Endothelial cell of umbilical vein (primary cell): ENCODE measurements around the gene JAZF1. TPM values are rescaled to one million over a fixed set of nuclear protein-coding genes. Genes with fewer than 3 reads are reported as not detected.

Experiments
- BruUV-seq: library from RNA; stranded (reverse); fragments of 400-500 nt; replicated peaks from 2 replicates; lab custom pipeline; 2021; lab: Mats Ljungman, UMichigan
- CTCF ChIA-PET: fragments of 300-600, 350-600 bp; sonication (Branson Sonifier 250); formaldehyde crosslinking; loops from one replicate; lab custom pipeline; 2021; ENCODE audit warnings: antibody characterized with exemption, inconsistent platforms; lab: Charles Lee
- POLR2A ChIA-PET: fragments of 300-600, 350-600 bp; sonication (Branson Sonifier 250); formaldehyde crosslinking; loops from one replicate; lab custom pipeline; 2021; ENCODE audit warnings: antibody characterized with exemption, inconsistent platforms; lab: Charles Lee
- DNase-seq: peaks from one replicate; pipeline ENCODE4 v3.0.0-alpha.2; 2011; ENCODE audit warnings: low read depth, low spot score
- FAIRE-seq: peaks from 2 replicates; lab custom pipeline; 2011; peaks lifted over from hg19 to GRCh38; lab: Jason Lieb, UNC
- H2AFZ ChIP-seq: 2 replicates; pipeline ENCODE4 v1.6.0; 2012; ENCODE audit warnings: low read depth, low read length, control low read depth, inconsistent platforms
- H3K27ac ChIP-seq: 2 replicates; pipeline ENCODE4 v1.5.1; 2011; ENCODE audit warnings: low read depth, mild to moderate bottlenecking, control low read depth, low read length, moderate library complexity; ENCODE audit not compliant: insufficient read depth
- H3K27me3 ChIP-seq, 2 experiments: 2 replicates each; pipeline versions ENCODE4 v1.6.0 to v1.6.1; 2011; ENCODE audit warnings: low read length in 2 of 2, mixed read lengths in 1 of 2; ENCODE audit not compliant: control insufficient read depth in 2 of 2, insufficient read depth in 2 of 2
- H3K36me3 ChIP-seq, 2 experiments: 2 replicates in 1 of 2; 3 replicates in 1 of 2; pipeline ENCODE4 v1.5.1; 2011; ENCODE audit warnings: low read length in 2 of 2, mild to moderate bottlenecking in 1 of 2, moderate library complexity in 1 of 2; ENCODE audit not compliant: control insufficient read depth in 2 of 2, insufficient read depth in 2 of 2; ENCODE audit errors: extremely low read depth in 1 of 2
- H3K4me1 ChIP-seq: 3 replicates; pipeline ENCODE4 v1.5.1; 2011; ENCODE audit warnings: mild to moderate bottlenecking, low read length; ENCODE audit not compliant: control insufficient read depth, insufficient read depth; ENCODE audit errors: extremely low read depth
- H3K4me2 ChIP-seq: 2 replicates; pipeline ENCODE4 v1.6.1; 2011; ENCODE audit warnings: low read length, control low read depth, mixed read lengths; ENCODE audit not compliant: insufficient read depth
- H3K4me3 ChIP-seq, 3 experiments: fragments of 200-600 bp in 1 of 3; sonication (generic), shearing (Covaris generic) in 1 of 3; replicated peaks in 1 of 3; 2 replicates each; pipeline ENCODE4 v1.5.1; 2011 to 2016; ENCODE audit warnings: control low read depth in 3 of 3, low read length in 3 of 3, mild to moderate bottlenecking in 2 of 3, inconsistent platforms in 1 of 3, low read depth in 1 of 3, moderate library complexity in 1 of 3; ENCODE audit not compliant: insufficient read depth in 1 of 3
- H3K79me2 ChIP-seq: 2 replicates; pipeline ENCODE4 v1.6.0; 2012; ENCODE audit warnings: low read length, inconsistent platforms; ENCODE audit not compliant: control insufficient read depth, insufficient read depth
- H3K9ac ChIP-seq: replicated peaks from 2 replicates; pipeline ENCODE3; 2011; ENCODE audit warnings: low read length, control low read depth; ENCODE audit not compliant: insufficient read depth; ENCODE audit errors: extremely low read depth
- H3K9me1 ChIP-seq: replicated peaks from 3 replicates; pipeline ENCODE4 v1.6.0; 2011; ENCODE audit warnings: mild to moderate bottlenecking, low read length; ENCODE audit not compliant: control insufficient read depth, insufficient read depth; ENCODE audit errors: extremely low read depth
- H3K9me3 ChIP-seq: replicated peaks from 2 replicates; pipeline ENCODE4 v1.5.1; 2012; ENCODE audit warnings: low read length, inconsistent platforms; ENCODE audit not compliant: control insufficient read depth, insufficient read depth
- H4K20me1 ChIP-seq: replicated peaks from 2 replicates; pipeline ENCODE3; 2011; ENCODE audit warnings: mild to moderate bottlenecking, low read length; ENCODE audit not compliant: control insufficient read depth, insufficient read depth; ENCODE audit errors: extremely low read depth
- CTCF ChIP-seq, 2 donors: IDR thresholded peaks; 1 replicate in 1 of 2; 2 replicates in 1 of 2; pipeline ENCODE4 v1.5.1; 2011; ENCODE audit warnings: low read length in 2 of 2, mild to moderate bottlenecking in 2 of 2, moderate library complexity in 2 of 2, control low read depth in 1 of 2, inconsistent platforms in 1 of 2, low read depth in 1 of 2; ENCODE audit not compliant: insufficient read depth in 1 of 2; ENCODE audit errors: extremely low read depth in 1 of 2
- EZH2 ChIP-seq: IDR thresholded peaks from 2 replicates; pipeline ENCODE4 v1.6.1; 2012; ENCODE audit warnings: borderline replicate concordance, low read depth, mild to moderate bottlenecking, moderate library complexity, low read length, inconsistent platforms; ENCODE audit not compliant: severe bottlenecking
- FOS ChIP-seq: IDR thresholded peaks from 2 replicates; pipeline ENCODE4 v1.6.1; 2011; ENCODE audit warnings: mild to moderate bottlenecking, low read length, moderate library complexity, borderline replicate concordance; ENCODE audit not compliant: insufficient read depth
- GATA2 ChIP-seq: IDR thresholded peaks from 2 replicates; pipeline ENCODE4 v1.7.0; 2011; ENCODE audit warnings: low read depth, mild to moderate bottlenecking, moderate library complexity, mixed read lengths, low read length; ENCODE audit not compliant: insufficient read length, insufficient read depth
- JUN ChIP-seq: IDR thresholded peaks from 2 replicates; pipeline ENCODE4 v1.6.1; 2011; ENCODE audit warnings: borderline replicate concordance, low read depth; ENCODE audit not compliant: insufficient read length, insufficient read depth
- MYC ChIP-seq: IDR thresholded peaks from one replicate; pipeline ENCODE4 v1.6.1; 2011; ENCODE audit warnings: mild to moderate bottlenecking, low read depth, low read length
- POLR2A ChIP-seq: IDR thresholded peaks from 2 replicates; pipeline ENCODE4 v1.6.1; 2012; ENCODE audit warnings: low read depth, mild to moderate bottlenecking, control low read depth, low read length
- POLR2AphosphoS5 ChIP-seq: IDR thresholded peaks from 2 replicates; pipeline ENCODE4 v1.6.1; 2012; ENCODE audit warnings: low read depth, mild to moderate bottlenecking, control low read depth, low read length, moderate library complexity; ENCODE audit not compliant: insufficient read depth
- dilution Hi-C: fragments of 300-500 bp; cut with MboI; formaldehyde crosslinking; loops from one replicate; pipeline ENCODE4 v1.15.0; 2019; ENCODE audit warnings: low sequenced_read_pairs; ENCODE audit not compliant: extremely low pct_ligation_motif_present
- intact Hi-C: fragments of 100-400 bp; cut with micrococcal nuclease; formaldehyde crosslinking; loops from one replicate; pipeline ENCODE4 v1.10.0; 2022
- polyA plus RNA-seq, 4 experiments: library from polyadenylated mRNA; depleted of rRNA in 3 of 4; stranded (reverse) in 3 of 4; unstranded in 1 of 4; fragments of >200 nt; gene quantifications; 2 replicates each; pipeline versions ENCODE4 v1.2.1 to v1.2.3, GENCODE V29; 2011 to 2012; ENCODE audit warnings: missing spikeins in 1 of 4
- total RNA-seq: library from RNA; stranded (reverse); gene quantifications from 2 replicates; pipeline ENCODE4 v1.2.3, GENCODE V29; 2021
- TF ChIP-seq, protein P1 (sequence below): IDR thresholded peaks from 2 replicates; pipeline ENCODE4 v1.6.1; 2011; ENCODE audit not compliant: insufficient read depth, insufficient read length

JAZF1 gene
- total and polyA plus RNA-seq, 2 donors (not counting 3 experiments of a cell fraction or from before 2014, with no cell fraction given), result 2.5 to 16.9 TPM

- dilution Hi-C loops, result no loop called here
- POLR2A ChIA-PET, result no interaction called here
- TF ChIP-seq, protein P1, sequence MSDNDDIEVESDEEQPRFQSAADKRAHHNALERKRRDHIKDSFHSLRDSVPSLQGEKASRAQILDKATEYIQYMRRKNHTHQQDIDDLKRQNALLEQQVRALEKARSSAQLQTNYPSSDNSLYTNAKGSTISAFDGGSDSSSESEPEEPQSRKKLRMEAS, result no peak
- TF ChIP-seq MYC (no peak), POLR2A (no peak), FOS (no peak), GATA2 (no peak), CTCF (IDR thresholded peaks at IDR 0.05; ENCODE audit: extremely low read depth in 1 of 2, insufficient read depth in 1 of 2, low read depth in 1 of 2, low read length in 2 of 2) (no peak), POLR2AphosphoS5 (no peak), JUN (no peak), EZH2 (no peak)
- no peaks in the 10 kb centered on the region for H3K27me3 ChIP-seq
- H3K36me3 ChIP-seq, result no peaks in the 10 kb centered on the region
- FAIRE-seq (no peak), DNase-seq (no peak)
- H3K79me2 ChIP-seq, result no peaks in the 10 kb centered on the region
- CTCF ChIA-PET, result interaction anchor here (0.7 to 6.8 kb wide), 38 partner anchors 10 to 1551 kb away, joined by 3 to 148 read pairs (median 4); partner anchors contain the start of genes HIBADH, HOXA13 and TAX1BP1
- BruUV-seq, result no TSS peak
- no peak overlapping the region for H2AFZ ChIP-seq
- H3K27ac ChIP-seq, result no peak overlapping the region
- no peak overlapping the region for H3K4me2 ChIP-seq
- H3K9ac ChIP-seq, result peak overlapping the region; percentile 34
- intact Hi-C loops, result loop anchor here (2.0 to 10.0 kb wide), 5 partner anchors 136 to 346 kb away; no protein-coding TSS in a partner anchor
- H3K4me3 ChIP-seq, result no peak overlapping the region
- H3K9me1 ChIP-seq, result no peaks in the 10 kb centered on the region
- no peaks in the 10 kb centered on the region for H4K20me1 ChIP-seq
- no peaks in the 10 kb centered on the region for H3K9me3 ChIP-seq
- H3K4me1 ChIP-seq, result peaks cover 37% of the 10 kb centered on the region
These were observed 260.2 kb downstream of the JAZF1 start for GRCh38 chr7:27920281-27920946.
